VCaP (cell line): ENCODE measurements around the gene PLXNC1.

ENCODE experiments used
- H3K27ac ChIP-seq: fragments of 450-650 bp; 2 replicates; pipeline ENCODE4 v1.5.1; 2017
- TF ChIP-seq, protein P1 (sequence below): fragments of 450-650 bp; conservative IDR thresholded peaks from 2 replicates; pipeline ENCODE4 v1.5.1; 2017; ENCODE audit warnings: mild to moderate bottlenecking, moderate library complexity

The PLXNC1 gene

DNA sequence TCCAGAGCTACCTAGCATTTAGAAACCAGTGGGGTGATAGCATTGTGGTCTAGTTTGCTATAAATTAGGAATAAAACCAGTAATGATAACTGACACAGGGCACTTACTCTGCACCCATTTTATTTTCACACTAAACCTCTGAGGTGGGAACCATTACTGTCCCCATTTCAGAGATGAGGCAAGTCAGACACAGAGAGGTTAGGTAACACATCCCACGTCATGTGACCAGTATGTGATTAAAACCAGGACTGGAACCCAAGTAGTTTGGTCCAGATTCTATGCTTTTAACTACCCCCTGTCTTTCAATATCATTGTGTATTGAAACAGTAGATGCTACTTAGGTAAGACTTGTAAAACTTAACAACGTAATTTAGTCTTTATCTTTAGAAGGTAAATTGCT is 110.2 kb downstream of the PLXNC1 start:
- H3K27ac ChIP-seq: no peak overlapping the region
- TF ChIP-seq, protein P1, sequence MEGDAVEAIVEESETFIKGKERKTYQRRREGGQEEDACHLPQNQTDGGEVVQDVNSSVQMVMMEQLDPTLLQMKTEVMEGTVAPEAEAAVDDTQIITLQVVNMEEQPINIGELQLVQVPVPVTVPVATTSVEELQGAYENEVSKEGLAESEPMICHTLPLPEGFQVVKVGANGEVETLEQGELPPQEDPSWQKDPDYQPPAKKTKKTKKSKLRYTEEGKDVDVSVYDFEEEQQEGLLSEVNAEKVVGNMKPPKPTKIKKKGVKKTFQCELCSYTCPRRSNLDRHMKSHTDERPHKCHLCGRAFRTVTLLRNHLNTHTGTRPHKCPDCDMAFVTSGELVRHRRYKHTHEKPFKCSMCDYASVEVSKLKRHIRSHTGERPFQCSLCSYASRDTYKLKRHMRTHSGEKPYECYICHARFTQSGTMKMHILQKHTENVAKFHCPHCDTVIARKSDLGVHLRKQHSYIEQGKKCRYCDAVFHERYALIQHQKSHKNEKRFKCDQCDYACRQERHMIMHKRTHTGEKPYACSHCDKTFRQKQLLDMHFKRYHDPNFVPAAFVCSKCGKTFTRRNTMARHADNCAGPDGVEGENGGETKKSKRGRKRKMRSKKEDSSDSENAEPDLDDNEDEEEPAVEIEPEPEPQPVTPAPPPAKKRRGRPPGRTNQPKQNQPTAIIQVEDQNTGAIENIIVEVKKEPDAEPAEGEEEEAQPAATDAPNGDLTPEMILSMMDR: no peak

DNA sequence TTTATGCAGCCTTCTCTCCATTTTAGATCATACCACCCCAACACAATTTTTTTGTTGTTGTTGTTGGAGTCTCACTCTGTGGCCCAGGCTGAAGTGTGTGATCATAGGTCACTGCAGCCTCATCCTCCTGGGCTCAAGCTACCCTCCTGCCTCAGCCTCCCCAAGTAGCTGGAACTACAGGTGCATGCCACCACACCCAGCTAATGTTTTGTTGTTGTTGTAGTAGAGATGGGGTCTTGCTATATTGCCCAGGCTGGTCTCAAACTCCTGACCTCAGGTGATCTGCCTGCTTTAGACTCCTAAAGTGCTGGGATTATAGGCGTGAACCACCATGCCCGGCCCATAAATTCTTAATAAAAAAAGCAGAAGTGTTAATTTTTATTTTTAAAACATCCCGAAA is 111.6 kb downstream of the PLXNC1 start:
- no peak overlapping the region for H3K27ac ChIP-seq
- TF ChIP-seq, protein P1: no peak

DNA sequence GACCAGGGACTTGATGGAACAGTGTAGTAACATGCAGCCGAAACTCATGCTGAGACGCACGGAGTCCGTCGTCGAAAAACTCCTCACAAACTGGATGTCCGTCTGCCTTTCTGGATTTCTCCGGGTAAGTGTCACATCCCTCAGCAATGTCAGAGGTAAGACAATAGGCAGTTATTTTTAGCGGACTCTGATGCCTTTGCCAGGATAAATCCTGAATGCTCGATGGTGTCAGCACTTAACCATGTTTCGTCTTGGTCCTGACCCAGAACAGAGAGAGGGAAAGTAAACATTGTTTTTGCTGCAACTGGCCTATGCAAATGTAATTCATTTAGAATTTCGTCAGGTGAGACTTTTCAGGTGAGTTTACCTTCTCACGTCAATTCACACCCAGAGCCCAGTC is 112.3 kb downstream of the PLXNC1 start:
- TF ChIP-seq, protein P1: no peak
- no peak overlapping the region for H3K27ac ChIP-seq

DNA sequence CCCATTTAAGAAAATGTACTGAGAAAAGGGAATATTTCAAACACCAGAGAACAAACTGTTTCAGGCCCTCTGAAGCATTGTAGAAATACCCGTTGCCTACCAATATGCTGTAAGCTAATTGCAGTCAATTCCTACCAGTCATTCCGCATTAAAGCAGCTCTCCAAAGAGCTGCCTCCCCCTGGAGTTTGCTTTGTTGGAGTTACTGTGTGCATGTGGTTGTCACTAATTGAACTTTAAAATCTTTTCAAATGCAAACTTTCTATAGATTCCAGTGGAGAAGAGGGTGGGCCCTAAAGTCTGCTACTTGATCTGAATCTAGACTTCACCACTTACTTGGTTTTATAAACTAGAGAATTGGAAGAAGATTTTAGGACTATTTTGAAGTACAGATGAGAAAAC is 112.7 kb downstream of the PLXNC1 start:
- no peak overlapping the region for H3K27ac ChIP-seq
- TF ChIP-seq, protein P1: no peak

DNA sequence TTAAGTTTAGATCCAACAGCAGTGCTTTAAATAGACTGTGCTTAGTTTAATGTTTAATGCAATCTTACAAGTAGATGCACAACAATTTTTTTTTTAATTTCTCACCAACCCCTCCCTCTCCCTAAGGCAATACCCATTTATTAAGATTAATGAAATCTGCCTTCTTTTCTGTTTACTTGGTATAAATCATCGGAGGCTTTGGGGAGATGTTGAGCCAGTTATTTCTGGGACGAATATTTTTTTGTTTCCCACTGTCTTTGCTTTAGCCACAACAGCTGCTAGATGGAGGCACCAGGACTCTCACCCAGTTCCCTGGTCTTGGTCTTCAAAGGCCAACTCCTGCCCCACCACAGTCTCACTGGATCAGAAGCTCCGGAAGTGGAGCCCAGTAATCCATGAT is 113.4 kb downstream of the PLXNC1 start:
- TF ChIP-seq, protein P1: no peak
- H3K27ac ChIP-seq: peak overlapping the region; percentile 39; the same call in 1 of the 2 replicates

DNA sequence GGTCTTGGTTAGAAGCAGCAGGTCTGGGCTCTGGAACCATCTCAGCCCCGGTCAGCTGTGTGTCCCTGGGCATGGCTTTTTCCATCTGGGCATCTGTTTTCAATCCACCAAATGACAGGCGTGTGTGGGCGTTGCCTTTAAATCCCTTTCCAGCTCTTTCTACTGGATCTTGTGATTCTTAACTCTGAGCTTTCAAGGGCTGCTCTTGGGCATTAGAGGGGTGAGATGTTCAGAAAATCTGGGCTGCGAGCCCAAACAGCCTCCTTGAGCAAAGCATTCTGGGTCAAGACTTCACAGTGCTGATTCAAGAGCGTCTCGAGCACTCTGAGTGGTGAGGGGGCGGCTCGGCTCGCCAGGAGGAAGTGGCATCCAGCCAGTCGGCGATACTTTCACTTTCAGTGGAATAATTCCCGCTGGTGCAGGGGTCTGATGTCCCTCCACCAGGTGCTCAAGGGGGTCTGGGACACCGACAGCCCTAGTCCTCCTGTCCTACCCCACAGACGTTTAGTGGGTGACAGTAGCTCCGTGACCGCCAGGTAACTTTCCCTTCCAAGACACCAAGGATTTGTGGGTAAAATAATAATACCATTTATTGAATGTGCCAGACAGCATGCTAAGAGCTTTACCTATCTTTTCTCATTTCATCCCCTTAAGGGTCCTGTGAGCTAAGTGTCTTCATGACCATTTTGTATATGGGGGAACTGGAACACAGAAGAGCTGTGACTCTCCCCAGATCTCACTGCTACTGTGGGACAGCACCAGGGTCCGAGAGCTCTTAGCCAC is 114.0 kb downstream of the PLXNC1 start:
- H3K27ac ChIP-seq: peak overlapping the region; percentile 39; the same call in 1 of the 2 replicates
- TF ChIP-seq, protein P1: no peak

DNA sequence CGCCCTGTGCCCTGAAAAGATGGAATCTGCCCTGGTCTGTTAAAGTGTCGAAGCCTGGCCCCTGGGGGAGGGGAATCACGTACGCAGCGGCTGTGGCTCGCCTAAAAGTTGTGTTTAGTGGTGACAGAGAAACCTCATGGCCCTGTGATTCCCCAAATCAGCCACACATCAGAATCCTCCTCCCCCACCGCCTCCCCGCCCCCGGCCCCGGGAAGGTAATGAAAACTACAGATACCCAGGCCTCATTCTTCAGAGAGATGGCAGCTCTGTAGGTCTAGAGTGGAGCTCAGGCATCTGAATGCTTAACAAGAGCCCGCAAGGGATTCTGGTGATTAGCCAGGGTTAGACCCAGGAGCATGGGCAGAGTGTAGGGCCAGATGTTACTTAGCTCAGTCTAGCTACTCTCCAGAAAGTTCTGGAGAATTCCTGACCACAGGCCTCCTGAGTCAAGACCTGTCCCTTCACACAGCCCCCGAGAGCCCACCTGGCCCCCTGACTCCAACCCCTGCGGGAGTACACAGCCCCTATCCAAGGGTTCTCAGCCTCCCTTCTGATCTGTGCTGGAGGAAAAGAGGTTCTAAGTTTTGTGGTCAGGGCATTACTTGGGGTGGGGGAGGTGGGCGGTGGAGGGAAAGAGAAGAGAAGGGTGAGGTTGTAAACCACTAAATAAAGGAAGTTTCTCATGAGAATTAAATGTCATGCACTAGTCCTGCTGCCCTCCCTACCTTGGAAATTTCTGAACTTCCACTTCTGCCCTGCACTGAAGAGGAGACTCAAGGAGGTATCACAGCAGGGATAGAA is 114.8 kb downstream of the PLXNC1 start:
- TF ChIP-seq, protein P1: no peak
- 0 out of 2 replicates have a peak overlapping the region, but pooled peaks have one; percentile 39 for H3K27ac ChIP-seq
